Astrocyte (in vitro differentiated cells and primary cell): ENCODE measurements around the gene SEPTIN1. TPM values are rescaled to one million over a fixed set of nuclear protein-coding genes. Genes with fewer than 3 reads are reported as not detected.

Experiments used
- DNase-seq: peaks from one replicate; pipeline ENCODE4 v3.0.0-alpha.2; 2010; ENCODE audit warnings: low read depth
- FAIRE-seq: peaks from 2 replicates; lab custom pipeline; 2011; peaks lifted over from hg19 to GRCh38; lab: Jason Lieb, UNC
- H2AFZ ChIP-seq: 2 replicates; pipeline ENCODE4 v1.6.0; 2012; ENCODE audit warnings: low read depth, low read length, inconsistent platforms
- H3K27ac ChIP-seq: 2 replicates; pipeline ENCODE4 v1.5.1; 2011; ENCODE audit warnings: low read depth, low read length, inconsistent platforms
- H3K27me3 ChIP-seq: 2 replicates; pipeline ENCODE4 v1.6.0; 2011; ENCODE audit warnings: low read length, inconsistent platforms; ENCODE audit not compliant: insufficient read depth
- H3K36me3 ChIP-seq: 2 replicates; pipeline ENCODE4 v1.5.1; 2011; ENCODE audit warnings: low read length, inconsistent platforms; ENCODE audit not compliant: insufficient read depth
- H3K4me1 ChIP-seq: 2 replicates; pipeline ENCODE4 v1.5.1; 2011; ENCODE audit warnings: low read length, inconsistent platforms; ENCODE audit not compliant: insufficient read depth
- H3K4me2 ChIP-seq: 2 replicates; pipeline ENCODE4 v1.6.0; 2012; ENCODE audit warnings: low read length, inconsistent platforms
- H3K4me3 ChIP-seq: 2 replicates; pipeline ENCODE4 v1.5.1; 2011; ENCODE audit warnings: low read depth, mild to moderate bottlenecking, low read length, inconsistent platforms; ENCODE audit not compliant: insufficient read depth
- H3K79me2 ChIP-seq: 2 replicates; pipeline ENCODE4 v1.6.0; 2012; ENCODE audit warnings: mild to moderate bottlenecking, low read length, inconsistent platforms; ENCODE audit not compliant: insufficient read depth
- H3K9ac ChIP-seq: 2 replicates; pipeline ENCODE4 v1.6.0; 2012; ENCODE audit warnings: mild to moderate bottlenecking, low read length, inconsistent platforms
- H3K9me3 ChIP-seq: 2 replicates; pipeline ENCODE4 v1.5.1; 2012; ENCODE audit warnings: low read depth, mild to moderate bottlenecking, low read length, inconsistent platforms; ENCODE audit not compliant: insufficient read depth
- H4K20me1 ChIP-seq: 2 replicates; pipeline ENCODE4 v1.6.0; 2012; ENCODE audit warnings: low read length, inconsistent platforms; ENCODE audit not compliant: insufficient read depth
- H3K27ac Mint-ChIP-seq: one replicate; pipeline ENCODE4 v1.8.0; 2021; ENCODE audit warnings: mild to moderate bottlenecking, mixed read lengths; ENCODE audit not compliant: unreplicated experiment
- H3K27me3 Mint-ChIP-seq: one replicate; pipeline ENCODE4 v1.8.0; 2021; ENCODE audit warnings: low read depth, mixed read lengths; ENCODE audit not compliant: unreplicated experiment
- H3K36me3 Mint-ChIP-seq: one replicate; pipeline ENCODE4 v1.8.0; 2021; ENCODE audit warnings: low read depth, mixed read lengths; ENCODE audit not compliant: unreplicated experiment
- H3K4me1 Mint-ChIP-seq: one replicate; pipeline ENCODE4 v1.8.0; 2021; ENCODE audit warnings: low read depth, mixed read lengths; ENCODE audit not compliant: unreplicated experiment
- H3K4me3 Mint-ChIP-seq: one replicate; pipeline ENCODE4 v1.8.0; 2021; ENCODE audit warnings: mild to moderate bottlenecking, moderate library complexity, mixed read lengths; ENCODE audit not compliant: unreplicated experiment
- H3K9me3 Mint-ChIP-seq: one replicate; pipeline ENCODE4 v1.8.0; 2021; ENCODE audit warnings: mild to moderate bottlenecking, mixed read lengths; ENCODE audit not compliant: unreplicated experiment
- EZH2 ChIP-seq: IDR thresholded peaks from 2 replicates; pipeline ENCODE4 v1.6.1; 2012; ENCODE audit warnings: mild to moderate bottlenecking, low read length, inconsistent platforms; ENCODE audit not compliant: insufficient read depth
- total RNA-seq: library from RNA; stranded (reverse); gene quantifications from 2 replicates; pipeline ENCODE4 v1.2.1, GENCODE V29; 2021
- TF ChIP-seq, protein P1 (sequence below): IDR thresholded peaks from 2 replicates; pipeline ENCODE4 v1.5.1; 2011; ENCODE audit warnings: low read depth, mild to moderate bottlenecking, inconsistent platforms, low read length, moderate library complexity; ENCODE audit not compliant: insufficient read depth

The SEPTIN1 gene
- total RNA-seq, 1 donor from 2014 or later = 0.48 TPM

DNA sequence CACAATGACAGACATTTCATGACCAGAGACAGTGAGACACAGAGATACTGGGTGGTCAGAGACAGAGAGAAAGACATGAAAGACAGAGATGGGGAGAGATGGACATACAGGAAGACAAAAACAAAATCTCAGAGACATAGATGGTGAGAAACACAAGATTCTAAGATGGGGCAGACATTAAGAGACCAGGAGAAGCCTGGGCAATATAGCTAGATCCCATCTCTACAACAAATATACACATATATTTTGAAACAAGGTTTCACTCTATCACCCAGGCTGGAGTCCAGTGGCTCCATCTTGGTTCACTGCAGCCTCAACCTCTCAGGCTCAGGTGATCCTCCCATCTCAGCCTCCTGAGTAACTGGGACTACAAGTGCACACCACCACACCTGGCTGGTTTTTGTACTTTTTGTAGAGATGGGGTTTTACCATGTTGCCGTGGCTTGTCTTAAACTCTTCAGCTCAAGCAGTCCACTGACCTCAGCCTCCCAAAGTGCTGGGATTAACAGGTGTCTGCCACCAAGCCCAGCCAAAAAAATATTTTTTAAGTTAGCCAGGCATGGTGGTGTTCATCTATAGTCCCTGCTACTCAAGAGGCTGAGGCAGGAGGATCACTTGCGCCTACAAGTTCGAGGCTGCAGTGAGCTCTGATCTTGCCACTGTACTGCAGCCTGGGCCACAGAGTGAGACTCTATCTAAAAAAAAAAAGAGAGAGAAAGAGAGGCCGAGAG lies 2.1 kb downstream of the SEPTIN1 start:
- H3K4me1 ChIP-seq = peaks cover 15% of the 10 kb centered on the region
- no peaks in the 10 kb centered on the region for H3K9me3 ChIP-seq
- Mint-ChIP-seq H3K9me3 (no peaks in the 10 kb centered on the region), H3K4me1 (peaks cover 6% of the 10 kb centered on the region), H3K36me3 (peaks cover 2% of the 10 kb centered on the region), H3K27me3 (no peaks in the 10 kb centered on the region), H3K4me3 (peak overlapping the region; percentile 93), H3K27ac (peak overlapping the region; percentile 64)
- DNase-seq (no peak), FAIRE-seq (no peak)
- no peak overlapping the region for H3K4me3 ChIP-seq
- H3K27ac ChIP-seq = no peak overlapping the region
- no peaks in the 10 kb centered on the region for H3K27me3 ChIP-seq
- peaks cover 8% of the 10 kb centered on the region for H4K20me1 ChIP-seq
- H3K4me2 ChIP-seq = no peak overlapping the region
- H2AFZ ChIP-seq = no peak overlapping the region
- peaks cover 6% of the 10 kb centered on the region for H3K79me2 ChIP-seq
- H3K9ac ChIP-seq = no peak overlapping the region
- H3K36me3 ChIP-seq = no peaks in the 10 kb centered on the region
- TF ChIP-seq, protein P1, sequence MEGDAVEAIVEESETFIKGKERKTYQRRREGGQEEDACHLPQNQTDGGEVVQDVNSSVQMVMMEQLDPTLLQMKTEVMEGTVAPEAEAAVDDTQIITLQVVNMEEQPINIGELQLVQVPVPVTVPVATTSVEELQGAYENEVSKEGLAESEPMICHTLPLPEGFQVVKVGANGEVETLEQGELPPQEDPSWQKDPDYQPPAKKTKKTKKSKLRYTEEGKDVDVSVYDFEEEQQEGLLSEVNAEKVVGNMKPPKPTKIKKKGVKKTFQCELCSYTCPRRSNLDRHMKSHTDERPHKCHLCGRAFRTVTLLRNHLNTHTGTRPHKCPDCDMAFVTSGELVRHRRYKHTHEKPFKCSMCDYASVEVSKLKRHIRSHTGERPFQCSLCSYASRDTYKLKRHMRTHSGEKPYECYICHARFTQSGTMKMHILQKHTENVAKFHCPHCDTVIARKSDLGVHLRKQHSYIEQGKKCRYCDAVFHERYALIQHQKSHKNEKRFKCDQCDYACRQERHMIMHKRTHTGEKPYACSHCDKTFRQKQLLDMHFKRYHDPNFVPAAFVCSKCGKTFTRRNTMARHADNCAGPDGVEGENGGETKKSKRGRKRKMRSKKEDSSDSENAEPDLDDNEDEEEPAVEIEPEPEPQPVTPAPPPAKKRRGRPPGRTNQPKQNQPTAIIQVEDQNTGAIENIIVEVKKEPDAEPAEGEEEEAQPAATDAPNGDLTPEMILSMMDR = no peak
- TF ChIP-seq EZH2 = no peak

DNA sequence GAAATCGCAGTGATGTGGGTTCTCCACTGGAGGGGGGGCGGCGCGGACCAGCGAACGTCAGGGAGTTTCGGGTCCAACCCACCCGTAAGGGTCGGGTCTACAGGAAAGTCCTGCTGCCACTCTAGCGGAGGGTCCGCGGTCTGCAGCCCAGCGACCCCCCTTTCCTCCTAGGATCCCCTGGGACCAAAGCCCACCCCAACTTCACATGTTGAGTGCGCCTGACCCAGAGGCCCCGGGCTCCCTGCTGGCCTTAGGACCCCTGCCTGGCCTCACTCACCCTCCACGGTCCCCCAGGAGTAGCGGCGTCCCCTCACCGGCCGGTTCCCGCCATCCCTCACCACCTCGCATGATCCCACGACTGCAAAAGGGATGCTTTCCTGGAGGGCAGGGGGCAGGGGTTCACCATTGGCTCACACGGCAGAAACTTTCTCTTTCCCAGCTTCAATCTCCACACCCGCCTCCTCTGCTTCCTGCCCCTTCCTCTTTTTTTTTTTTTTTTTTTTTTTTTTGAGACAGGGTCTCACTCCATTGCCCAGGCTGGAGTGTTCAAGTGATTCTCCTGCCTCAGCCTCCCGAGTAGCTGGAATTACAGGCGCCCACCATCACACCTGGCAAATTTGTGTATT lies 3.1 kb downstream of the SEPTIN1 start:
- Histone ChIP-seq H3K9me3 (no peaks in the 10 kb centered on the region), H3K27me3 (no peaks in the 10 kb centered on the region), H3K4me3 (peak overlapping the region; percentile 83), H3K27ac (no peak overlapping the region), H3K36me3 (no peaks in the 10 kb centered on the region), H4K20me1 (peaks cover 8% of the 10 kb centered on the region), H3K4me1 (peaks cover 15% of the 10 kb centered on the region), H3K9ac (peak overlapping the region; percentile 88), H2AFZ (peak overlapping the region; percentile 96), H3K4me2 (peak overlapping the region; percentile 100), H3K79me2 (peaks cover 6% of the 10 kb centered on the region)
- H3K4me1 Mint-ChIP-seq = peaks cover 6% of the 10 kb centered on the region
- peaks cover 2% of the 10 kb centered on the region for H3K36me3 Mint-ChIP-seq
- no peak for DNase-seq
- H3K27ac Mint-ChIP-seq = peak overlapping the region; percentile 64
- TF ChIP-seq EZH2 = no peak
- TF ChIP-seq, protein P1 = no peak
- FAIRE-seq = no peak
- peak overlapping the region; percentile 93 for H3K4me3 Mint-ChIP-seq
- H3K9me3 Mint-ChIP-seq = no peaks in the 10 kb centered on the region
- H3K27me3 Mint-ChIP-seq = no peaks in the 10 kb centered on the region
